Body of pancreas (tissue), 4 donors: ENCODE measurements around the gene KBTBD13. TPM values are rescaled to one million over a fixed set of nuclear protein-coding genes. Genes with fewer than 3 reads are reported as not detected.

ENCODE experiments used
- ATAC-seq: fragments of 150-250 bp; one replicate; pipeline ENCODE4 v1.9.1; 2016
- DNase-seq, 4 donors: peaks; one replicate each; pipeline ENCODE4 v3.0.0-alpha.2; 2019
- H3K27ac ChIP-seq, 4 donors: fragments of 200-600 bp; sonication (generic); 1 replicate in 3 of 4; 2 replicates in 1 of 4; pipeline versions ENCODE4 v1.5.1 to v1.6.1; 2016 to 2019; ENCODE audit warnings: mild to moderate bottlenecking in 1 of 4, mixed read lengths in 1 of 4, moderate library complexity in 1 of 4
- H3K27me3 ChIP-seq, 2 donors: fragments of 200-600 bp; sonication (generic); one replicate each; pipeline ENCODE4 v1.6.0; 2016; ENCODE audit warnings: mild to moderate bottlenecking in 1 of 2
- H3K36me3 ChIP-seq, 2 donors: fragments of 200-600 bp; sonication (generic); replicated peaks in 1 of 2; 2 replicates each; pipeline ENCODE4 v1.5.1; 2016; ENCODE audit warnings: low read depth in 2 of 2; ENCODE audit not compliant: insufficient read depth in 1 of 2
- H3K4me1 ChIP-seq: fragments of 200-600 bp; sonication (generic); one replicate; pipeline ENCODE4 v1.6.0; 2016
- H3K4me3 ChIP-seq, 2 donors: fragments of 200-600 bp; sonication (generic); 1 replicate in 1 of 2; 2 replicates in 1 of 2; pipeline ENCODE4 v1.5.1; 2016 to 2019
- H3K9me3 ChIP-seq, 3 donors: fragments of 200-600 bp; sonication (generic); 1 replicate in 2 of 3; 2 replicates in 1 of 3; pipeline ENCODE4 v1.5.1; 2016
- POLR2A ChIP-seq, 3 donors: fragments of 450-650 bp; IDR thresholded peaks; one replicate each; pipeline ENCODE4 v1.6.1; 2016; ENCODE audit warnings: antibody characterized with exemption in 3 of 3, mild to moderate bottlenecking in 2 of 3
- WGBS, 2 donors: methylation state at CpG; one replicate each; pipeline ENCODE4 v1.1.5; 2017; 5-methylcytosine and 5-hydroxymethylcytosine counted together
- intact Hi-C: fragments of 100-400 bp; cut with DNase I; formaldehyde crosslinking; loops from one replicate; pipeline ENCODE4 v1.15.1; 2023
- total RNA-seq, 2 donors: library from RNA; depleted of rRNA; stranded (reverse); fragments of >200 nt; gene quantifications; one replicate each; pipeline ENCODE4 v1.1.0, GENCODE V29; 2016
- TF ChIP-seq, protein P1 (sequence below), 7 experiments: fragments of 450-650 bp in 4 of 7; fragments of 200-600 bp in 3 of 7; sonication (generic) in 3 of 7; IDR thresholded peaks; one replicate each; pipeline ENCODE4 v1.5.1; 2016 to 2019; ENCODE audit warnings: antibody characterized with exemption in 7 of 7

Gene KBTBD13
- total RNA-seq, 2 donors from 2014 or later = not detected

DNA sequence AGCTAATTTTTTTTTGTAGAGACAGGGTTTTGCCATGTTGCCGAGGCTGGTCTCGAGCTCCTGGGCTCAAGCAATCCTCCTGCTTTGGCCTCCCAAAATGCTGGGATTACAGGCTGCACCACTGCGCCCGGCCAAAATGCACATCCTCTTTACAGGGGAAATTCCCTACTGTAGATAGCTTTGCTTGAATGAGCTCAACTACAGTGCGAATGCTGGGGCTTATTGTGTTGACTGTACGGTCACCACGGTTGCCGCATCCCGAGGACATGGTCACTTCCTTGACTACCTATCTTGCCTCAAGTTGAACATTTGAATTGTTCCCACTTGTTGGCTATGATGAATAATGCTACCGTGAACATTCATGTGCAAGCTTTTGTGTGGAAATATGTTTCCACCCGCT is 41.8 kb upstream of the KBTBD13 start:
- no peaks in the 10 kb centered on the region for H3K27me3 ChIP-seq
- peaks cover 11% of the 10 kb centered on the region for H3K4me1 ChIP-seq
- TF ChIP-seq, protein P1, sequence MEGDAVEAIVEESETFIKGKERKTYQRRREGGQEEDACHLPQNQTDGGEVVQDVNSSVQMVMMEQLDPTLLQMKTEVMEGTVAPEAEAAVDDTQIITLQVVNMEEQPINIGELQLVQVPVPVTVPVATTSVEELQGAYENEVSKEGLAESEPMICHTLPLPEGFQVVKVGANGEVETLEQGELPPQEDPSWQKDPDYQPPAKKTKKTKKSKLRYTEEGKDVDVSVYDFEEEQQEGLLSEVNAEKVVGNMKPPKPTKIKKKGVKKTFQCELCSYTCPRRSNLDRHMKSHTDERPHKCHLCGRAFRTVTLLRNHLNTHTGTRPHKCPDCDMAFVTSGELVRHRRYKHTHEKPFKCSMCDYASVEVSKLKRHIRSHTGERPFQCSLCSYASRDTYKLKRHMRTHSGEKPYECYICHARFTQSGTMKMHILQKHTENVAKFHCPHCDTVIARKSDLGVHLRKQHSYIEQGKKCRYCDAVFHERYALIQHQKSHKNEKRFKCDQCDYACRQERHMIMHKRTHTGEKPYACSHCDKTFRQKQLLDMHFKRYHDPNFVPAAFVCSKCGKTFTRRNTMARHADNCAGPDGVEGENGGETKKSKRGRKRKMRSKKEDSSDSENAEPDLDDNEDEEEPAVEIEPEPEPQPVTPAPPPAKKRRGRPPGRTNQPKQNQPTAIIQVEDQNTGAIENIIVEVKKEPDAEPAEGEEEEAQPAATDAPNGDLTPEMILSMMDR (IDR thresholded peaks at IDR 0.05) = no peak
- no peak for TF ChIP-seq POLR2A (IDR thresholded peaks at IDR 0.05)
- DNase-seq (no peak), ATAC-seq (no peak)
- H3K36me3 ChIP-seq = no peaks in the 10 kb centered on the region
- H3K9me3 ChIP-seq = no peaks in the 10 kb centered on the region
- intact Hi-C loops = no loop called here
- WGBS, 2 donors = 83 to 92% methylated on average over 11 of the region's 11 CpGs
- no peak overlapping the region for H3K4me3 ChIP-seq
- no peak overlapping the region for H3K27ac ChIP-seq

DNA sequence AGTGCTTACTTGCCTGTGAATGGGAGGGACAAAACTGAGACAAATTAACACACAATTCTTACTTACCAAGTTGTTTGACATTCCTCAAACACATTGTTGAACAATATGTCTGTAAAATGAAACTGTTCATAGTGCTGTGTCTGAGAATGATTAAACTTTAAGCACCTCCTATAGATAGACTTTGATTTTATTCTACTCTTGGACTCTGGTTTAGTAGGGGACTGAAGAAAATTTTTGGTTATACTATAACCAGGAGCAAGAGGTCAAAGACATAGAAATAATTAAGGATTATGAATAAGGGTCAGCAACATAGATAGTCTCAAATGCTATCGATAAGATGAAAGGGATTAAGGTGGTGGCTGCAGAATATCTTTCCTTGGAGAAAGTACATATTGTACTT is 39.2 kb upstream of the KBTBD13 start:
- peaks cover 11% of the 10 kb centered on the region for H3K4me1 ChIP-seq
- no peaks in the 10 kb centered on the region for H3K9me3 ChIP-seq
- H3K4me3 ChIP-seq = no peak overlapping the region
- ATAC-seq (no peak), DNase-seq (no peak)
- H3K36me3 ChIP-seq = no peaks in the 10 kb centered on the region
- TF ChIP-seq POLR2A (IDR thresholded peaks at IDR 0.05) = no peak
- TF ChIP-seq, protein P1 (IDR thresholded peaks at IDR 0.05) = no peak
- H3K27ac ChIP-seq = no peak overlapping the region
- H3K27me3 ChIP-seq = no peaks in the 10 kb centered on the region
- intact Hi-C loops = no loop called here
- 55 to 80% methylated on average over 1 of the region's 1 CpG for WGBS, 2 donors

DNA sequence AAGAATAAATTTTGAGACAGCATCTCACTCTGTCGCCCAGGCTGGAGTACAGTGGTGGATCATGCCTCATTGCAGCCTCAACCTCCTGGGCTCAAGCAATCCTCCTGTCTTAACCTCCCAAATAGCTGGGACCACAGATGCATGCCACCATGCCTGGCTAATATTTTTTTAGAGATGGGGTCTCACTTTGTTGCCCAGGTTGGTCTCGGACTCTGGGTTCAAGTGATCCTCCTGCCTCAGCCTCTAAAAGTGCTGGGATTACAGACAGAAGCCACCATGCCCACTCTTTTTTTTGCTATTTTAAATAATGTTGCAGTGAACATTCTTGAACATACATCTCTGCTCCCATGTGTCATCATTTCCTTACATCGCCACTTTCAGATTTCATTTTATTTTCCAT is 38.1 kb upstream of the KBTBD13 start:
- no peak for DNase-seq
- TF ChIP-seq, protein P1 (IDR thresholded peaks at IDR 0.05) = no peak
- TF ChIP-seq POLR2A (IDR thresholded peaks at IDR 0.05) = no peak
- no peaks in the 10 kb centered on the region for H3K9me3 ChIP-seq
- H3K27me3 ChIP-seq = no peaks in the 10 kb centered on the region
- H3K4me3 ChIP-seq = no peak overlapping the region
- intact Hi-C loops = no loop called here
- H3K36me3 ChIP-seq = no peaks in the 10 kb centered on the region
- WGBS, 2 donors = 88 to 93% methylated on average over 3 of the region's 3 CpGs
- H3K4me1 ChIP-seq = peaks cover 8% of the 10 kb centered on the region
- H3K27ac ChIP-seq = no peak overlapping the region
- no peak for ATAC-seq

GRCh38 chr15:65038836-65039235 is 37.7 kb upstream of the KBTBD13 start:
- H3K4me1 ChIP-seq = peaks cover 3% of the 10 kb centered on the region
- TF ChIP-seq POLR2A (IDR thresholded peaks at IDR 0.05) = no peak
- TF ChIP-seq, protein P1 (IDR thresholded peaks at IDR 0.05) = no peak
- WGBS, 2 donors = 49 to 76% methylated on average over 3 to 5 of the region's 5 CpGs
- DNase-seq = no peak
- no peaks in the 10 kb centered on the region for H3K36me3 ChIP-seq
- intact Hi-C loops = no loop called here
- H3K9me3 ChIP-seq = no peaks in the 10 kb centered on the region
- no peaks in the 10 kb centered on the region for H3K27me3 ChIP-seq
- H3K27ac ChIP-seq = no peak overlapping the region
- no peak for ATAC-seq
- H3K4me3 ChIP-seq = no peak overlapping the region

GRCh38 chr15:65040461-65040860 is 36.1 kb upstream of the KBTBD13 start:
- ATAC-seq (no peak), DNase-seq (no peak)
- H3K9me3 ChIP-seq = no peaks in the 10 kb centered on the region
- intact Hi-C loops = no loop called here
- no peak overlapping the region for H3K27ac ChIP-seq
- WGBS, 2 donors = 84 to 87% methylated on average over 6 of the region's 6 CpGs
- H3K4me1 ChIP-seq = peaks cover 13% of the 10 kb centered on the region
- no peak overlapping the region for H3K4me3 ChIP-seq
- H3K27me3 ChIP-seq = no peaks in the 10 kb centered on the region
- H3K36me3 ChIP-seq = no peaks in the 10 kb centered on the region
- TF ChIP-seq, protein P1 (IDR thresholded peaks at IDR 0.05) = no peak
- TF ChIP-seq POLR2A (IDR thresholded peaks at IDR 0.05) = no peak
